ENCODE data around the gene DCUN1D2.

GRCh38 chr13:113506025-113506685 lies 15.6 kb upstream of the DCUN1D2 start:
- TF ChIP-seq, protein P1, sequence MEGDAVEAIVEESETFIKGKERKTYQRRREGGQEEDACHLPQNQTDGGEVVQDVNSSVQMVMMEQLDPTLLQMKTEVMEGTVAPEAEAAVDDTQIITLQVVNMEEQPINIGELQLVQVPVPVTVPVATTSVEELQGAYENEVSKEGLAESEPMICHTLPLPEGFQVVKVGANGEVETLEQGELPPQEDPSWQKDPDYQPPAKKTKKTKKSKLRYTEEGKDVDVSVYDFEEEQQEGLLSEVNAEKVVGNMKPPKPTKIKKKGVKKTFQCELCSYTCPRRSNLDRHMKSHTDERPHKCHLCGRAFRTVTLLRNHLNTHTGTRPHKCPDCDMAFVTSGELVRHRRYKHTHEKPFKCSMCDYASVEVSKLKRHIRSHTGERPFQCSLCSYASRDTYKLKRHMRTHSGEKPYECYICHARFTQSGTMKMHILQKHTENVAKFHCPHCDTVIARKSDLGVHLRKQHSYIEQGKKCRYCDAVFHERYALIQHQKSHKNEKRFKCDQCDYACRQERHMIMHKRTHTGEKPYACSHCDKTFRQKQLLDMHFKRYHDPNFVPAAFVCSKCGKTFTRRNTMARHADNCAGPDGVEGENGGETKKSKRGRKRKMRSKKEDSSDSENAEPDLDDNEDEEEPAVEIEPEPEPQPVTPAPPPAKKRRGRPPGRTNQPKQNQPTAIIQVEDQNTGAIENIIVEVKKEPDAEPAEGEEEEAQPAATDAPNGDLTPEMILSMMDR (conservative IDR thresholded peaks at IDR 0.05; ENCODE audit: low read length): no peak
- TF ChIP-seq EZH2phosphoT487 (IDR thresholded peaks at IDR 0.05; ENCODE audit: borderline replicate concordance, low read depth, low read length): no peak
